RPMI7951 (cell line): ENCODE measurements around the gene DTL. TPM values are rescaled to one million over a fixed set of nuclear protein-coding genes. Genes with fewer than 3 reads are reported as not detected.
A peak's percentile ranks its signal among the peaks of the same experiment; 100 is the strongest.

Source experiments
- DNase-seq: peaks from one replicate; pipeline ENCODE4 v3.0.0-alpha.2; 2012; ENCODE audit warnings: low read depth
- total RNA-seq: library from RNA; depleted of rRNA; stranded (reverse); fragments of >200 nt; shearing (Covaris generic); gene quantifications from 2 replicates; pipeline ENCODE4 v1.2.3, GENCODE V29; 2014

The DTL gene
- total RNA-seq, 1 experiment from 2014 or later = 28.0 TPM

- DNase-seq = no peak
These were observed 56.0 kb downstream of the DTL start for GRCh38 chr1:212091438-212092121.

- DNase-seq = no peak
These were observed 61.8 kb downstream of the DTL start for GRCh38 chr1:212097360-212097759.

DNA sequence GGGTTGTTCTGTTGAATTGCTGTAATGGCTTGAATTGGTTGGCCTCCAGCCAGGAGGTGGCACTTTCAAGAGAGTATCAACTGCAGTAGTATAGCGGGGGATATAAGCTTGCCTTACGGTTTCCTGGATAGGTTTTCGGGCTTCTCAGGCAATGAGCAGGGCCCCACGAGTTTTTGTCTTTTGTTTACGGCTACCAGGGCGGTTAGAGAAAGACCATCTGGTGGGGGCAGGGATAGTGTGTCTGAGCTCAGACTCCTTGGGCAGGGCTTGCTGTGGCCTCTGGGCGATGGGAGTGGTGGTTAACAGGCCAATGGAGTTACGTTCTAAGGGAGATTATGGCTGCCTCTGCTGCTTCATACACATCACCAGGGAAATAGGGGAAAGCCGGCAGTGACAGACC is 62.8 kb downstream of the DTL start:
- no peak for DNase-seq

DNA sequence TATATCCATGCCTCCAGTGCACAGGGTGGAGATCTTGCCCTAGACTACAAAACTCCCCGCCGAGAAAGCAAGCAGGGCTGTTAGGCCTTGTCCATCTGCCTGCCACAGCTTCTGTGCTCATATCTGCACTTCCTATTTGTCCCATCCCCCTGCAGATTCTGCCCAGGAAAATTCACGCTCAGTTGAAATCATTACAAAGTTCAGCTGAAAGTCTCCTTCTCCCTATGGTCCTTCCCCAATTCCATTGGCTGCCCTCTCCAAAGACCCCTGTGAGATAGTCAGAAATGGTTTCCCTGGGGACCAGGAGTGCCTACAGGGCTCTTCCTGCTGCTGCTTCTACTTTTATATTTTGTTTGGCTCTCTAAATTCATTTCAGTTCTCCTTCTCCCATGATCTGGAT is 63.2 kb downstream of the DTL start:
- DNase-seq = no peak

- no peak for DNase-seq
These were observed 65.7 kb downstream of the DTL start for GRCh38 chr1:212101251-212101650.

- DNase-seq = no peak
These were observed 66.2 kb downstream of the DTL start for GRCh38 chr1:212101735-212102134.

GRCh38 chr1:212104586-212105325 is 69.2 kb downstream of the DTL start:
- DNase-seq = no peak

DNA sequence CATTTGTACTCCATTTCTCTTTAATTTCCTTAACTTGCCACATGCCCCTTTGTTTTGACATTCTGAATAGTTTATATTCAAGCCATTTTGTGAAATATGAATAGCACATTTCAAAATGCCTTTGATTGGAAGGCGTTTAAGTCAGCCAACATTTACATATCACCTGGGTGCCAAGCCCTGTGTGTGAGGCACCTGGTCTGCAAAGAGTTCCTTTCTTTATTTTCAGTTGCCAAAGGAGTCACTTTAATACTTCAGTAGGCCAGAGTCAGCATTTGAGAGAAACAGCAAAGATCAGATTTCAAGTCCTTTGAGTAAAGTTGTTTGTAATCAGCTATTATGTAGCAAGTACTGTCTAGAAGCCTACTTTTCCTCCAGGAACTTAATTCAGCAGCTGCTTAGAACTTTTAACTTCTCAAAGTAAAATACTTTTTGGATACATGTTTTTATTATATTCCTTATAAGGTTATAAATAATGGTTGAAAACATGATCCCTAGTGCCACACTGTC is 70.8 kb downstream of the DTL start:
- no peak for DNase-seq

- DNase-seq = no peak
These were observed 71.9 kb downstream of the DTL start for GRCh38 chr1:212107481-212107880.

- DNase-seq = no peak
These were observed 72.6 kb downstream of the DTL start for GRCh38 chr1:212108187-212108586.

DNA sequence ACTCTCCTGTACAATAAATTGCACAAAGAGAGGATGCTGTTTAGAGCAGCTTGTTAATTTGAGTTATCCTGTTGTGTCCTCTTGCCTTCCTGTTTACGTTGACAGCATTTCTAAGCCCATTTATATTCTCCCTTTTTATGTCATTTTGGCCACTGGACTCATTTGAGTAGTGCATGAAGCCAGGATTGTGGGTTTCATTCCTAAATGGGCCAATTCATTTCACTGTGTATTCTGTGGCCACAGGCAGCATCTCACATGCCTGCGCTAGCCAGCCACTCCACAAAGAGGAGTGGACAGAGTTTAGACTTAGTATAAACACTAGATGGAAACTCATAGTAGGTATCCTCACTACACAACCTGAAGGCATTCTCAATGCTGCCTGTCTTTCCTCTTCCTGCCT is 73.4 kb downstream of the DTL start:
- peak; percentile 30 for DNase-seq

GRCh38 chr1:212109728-212110127 is 74.2 kb downstream of the DTL start:
- DNase-seq = no peak

GRCh38 chr1:212110617-212111016 is 75.1 kb downstream of the DTL start:
- no peak for DNase-seq

DNA sequence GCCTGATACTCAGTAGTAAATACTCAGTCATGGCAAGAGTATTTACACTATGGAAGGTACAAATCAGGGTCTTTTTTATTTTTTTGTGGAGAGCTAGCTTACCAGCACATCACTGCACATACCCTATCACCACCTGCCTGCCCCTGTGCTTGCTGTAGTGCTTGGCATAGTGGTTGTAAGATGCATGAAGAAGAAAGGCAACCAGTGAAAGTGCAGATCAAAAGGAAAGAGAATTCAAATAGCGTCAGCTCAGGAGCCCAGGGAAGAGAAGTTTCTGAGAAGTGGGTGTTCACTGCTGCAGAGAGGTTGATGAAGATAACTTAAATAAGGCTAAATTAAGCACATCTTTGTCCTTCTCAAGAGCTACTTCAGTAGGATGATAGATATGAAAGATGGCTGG is 76.0 kb downstream of the DTL start:
- no peak for DNase-seq

GRCh38 chr1:212113706-212114105 is 78.2 kb downstream of the DTL start:
- DNase-seq = no peak

DNA sequence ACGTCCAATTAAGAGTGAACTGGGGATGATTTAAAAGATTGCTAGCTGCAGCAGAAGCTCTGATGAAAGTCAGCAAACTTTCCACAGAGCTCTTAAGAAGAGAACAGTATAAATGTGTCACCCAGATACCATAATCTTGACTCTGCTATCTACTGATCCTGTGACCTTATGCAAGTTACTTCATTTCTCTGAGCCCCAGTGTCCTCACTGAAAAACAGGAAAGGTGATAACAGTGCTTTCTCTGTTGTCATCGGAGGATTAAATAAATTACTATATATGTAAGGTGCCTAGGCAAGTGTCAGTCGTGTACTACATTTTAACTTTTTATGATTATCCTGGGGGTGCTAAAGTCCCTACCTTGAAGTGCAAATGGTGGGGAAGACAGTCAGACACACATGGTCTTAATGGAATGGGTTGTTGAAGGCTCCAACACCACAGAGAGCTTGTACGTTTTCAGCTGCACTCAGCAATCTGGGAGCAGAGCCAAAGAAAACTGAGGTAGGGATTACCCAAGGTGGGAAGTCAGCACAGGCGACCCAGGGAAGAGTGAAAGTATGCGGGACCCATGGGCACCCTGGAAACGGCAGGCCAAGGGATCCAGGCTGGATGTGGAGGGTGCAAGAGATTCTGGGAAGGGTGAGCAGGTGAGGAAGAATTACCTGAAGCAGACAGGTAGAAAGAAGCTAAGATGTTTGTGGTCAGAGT is 82.8 kb downstream of the DTL start:
- DNase-seq = no peak

DNA sequence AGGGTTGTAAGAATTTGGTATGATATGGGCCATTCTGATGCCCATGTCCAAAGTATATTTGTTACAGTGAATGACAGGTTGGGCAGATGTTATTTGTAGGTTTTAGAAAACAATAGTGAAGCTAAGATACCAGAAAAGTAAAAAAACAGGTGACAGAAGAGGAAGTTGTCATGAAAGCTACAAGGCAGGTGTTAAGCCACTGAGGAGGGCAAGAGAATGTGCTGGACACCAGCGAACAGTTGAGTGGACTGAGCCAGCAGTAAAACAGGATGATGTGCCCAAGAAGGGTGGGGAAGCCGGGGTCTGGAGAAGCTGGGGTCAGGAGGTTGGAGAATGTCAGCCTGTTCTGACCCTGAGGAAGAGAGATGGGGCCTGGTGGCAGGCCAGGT is 83.3 kb downstream of the DTL start:
- no peak for DNase-seq

DNA sequence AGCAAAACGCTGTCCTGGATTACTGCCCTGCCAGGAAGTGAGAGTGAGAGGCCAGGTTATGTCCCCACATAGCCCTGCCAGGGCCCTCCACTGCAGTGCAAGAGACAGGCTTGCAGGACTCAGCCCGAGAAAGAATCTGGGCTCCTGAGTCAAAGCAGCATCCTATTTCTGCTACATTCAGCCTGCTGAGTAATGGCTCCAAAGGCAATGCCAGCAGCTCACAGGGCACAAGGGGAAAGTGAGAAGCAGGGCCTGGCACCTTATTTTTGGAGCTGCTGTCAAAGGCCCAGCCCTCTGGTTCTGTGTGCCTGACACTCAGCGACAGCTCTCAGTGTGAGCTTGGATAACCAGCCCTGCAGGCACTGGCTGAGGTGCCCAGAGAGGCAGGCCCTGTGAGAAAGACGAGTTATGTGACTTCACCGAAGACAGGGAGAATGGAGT is 83.9 kb downstream of the DTL start:
- no peak for DNase-seq

- no peak for DNase-seq
These were observed 84.3 kb downstream of the DTL start for GRCh38 chr1:212119863-212120262.

DNA sequence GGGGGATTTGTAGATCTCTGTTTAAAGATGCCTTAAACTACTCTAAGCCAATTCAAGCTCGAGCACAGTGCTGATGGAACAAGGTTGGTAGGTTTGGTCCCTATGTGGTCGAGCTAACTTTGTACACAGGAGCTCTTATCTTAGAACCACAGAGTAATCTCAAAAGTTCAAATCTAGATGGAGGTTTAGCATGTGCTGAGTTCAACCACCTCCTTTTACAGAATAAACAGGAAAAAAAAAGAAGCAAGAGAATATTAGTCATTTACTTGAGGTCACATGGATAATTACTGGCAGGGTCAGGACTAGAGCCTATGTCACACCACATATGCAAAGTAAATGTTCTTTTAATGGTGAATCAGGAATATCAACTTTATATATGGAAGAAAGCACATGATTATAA is 86.2 kb downstream of the DTL start:
- DNase-seq = no peak

DNA sequence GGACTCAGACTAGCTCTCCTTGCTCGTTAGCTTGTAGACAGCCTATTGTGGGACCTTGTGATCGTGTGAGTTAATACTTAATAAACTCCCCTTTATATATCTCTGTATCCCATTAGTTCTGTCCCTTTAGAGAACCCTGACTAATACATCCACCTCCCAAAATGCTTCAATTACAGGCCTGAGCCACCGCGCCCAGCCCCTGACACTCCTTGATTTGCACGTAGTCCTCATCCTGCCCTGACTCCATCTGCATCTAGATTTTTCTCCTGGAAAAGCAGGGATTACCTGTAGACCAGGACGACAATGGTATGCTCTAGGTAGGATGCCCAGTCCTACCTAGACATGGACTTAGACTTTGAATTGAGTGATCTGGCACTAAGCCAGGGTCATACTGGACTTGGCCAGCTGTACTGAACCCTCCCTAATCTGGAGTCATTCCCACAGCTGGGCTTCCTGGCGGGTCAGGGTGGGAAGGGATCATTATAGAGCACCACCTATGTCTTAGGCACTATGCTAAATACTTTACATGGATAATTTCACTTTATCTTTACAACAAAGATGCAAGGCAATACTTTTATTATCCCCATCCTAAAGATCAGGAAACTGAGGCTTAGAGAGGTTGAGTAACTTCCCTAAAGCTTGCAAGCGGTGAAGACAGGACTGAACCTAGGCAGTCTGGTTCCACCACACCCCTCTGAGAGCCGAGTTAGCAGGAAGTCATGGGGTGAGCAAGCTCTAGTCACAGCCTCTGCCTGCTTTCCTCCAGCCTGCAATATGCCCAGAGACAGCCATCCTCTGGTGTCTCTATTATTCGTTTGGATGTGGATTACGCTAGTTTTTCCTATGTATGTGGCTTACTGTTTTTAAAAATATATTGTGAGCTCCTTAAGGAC is 89.4 kb downstream of the DTL start:
- DNase-seq = no peak

- no peak for DNase-seq
These were observed 90.1 kb downstream of the DTL start for GRCh38 chr1:212125654-212126053.
